SK-MEL-5 (cell line): ENCODE data around the gene CPVL. TPM values are rescaled to one million over a fixed set of nuclear protein-coding genes. Genes with fewer than 3 reads are reported as not detected.

Experiments
- DNase-seq: peaks from one replicate; pipeline ENCODE4 v3.0.0-alpha.2; 2016; ENCODE audit warnings: low read depth, low spot score
- in situ Hi-C: cut with HindIII; loops from 2 replicates; pipeline ENCODE4 v1.10.0; 2016; ENCODE audit warnings: low sequenced_read_pairs, high pct_unique_total_duplicates, low pct_unique_long_range_greater_than_20kb
- total RNA-seq: library from RNA; depleted of rRNA; stranded (reverse); fragments of >200 nt; shearing (Covaris generic); gene quantifications from 2 replicates; pipeline ENCODE4 v1.2.3, GENCODE V29; 2014

The CPVL gene
- total RNA-seq, 1 experiment from 2014 or later, result 497 TPM

DNA sequence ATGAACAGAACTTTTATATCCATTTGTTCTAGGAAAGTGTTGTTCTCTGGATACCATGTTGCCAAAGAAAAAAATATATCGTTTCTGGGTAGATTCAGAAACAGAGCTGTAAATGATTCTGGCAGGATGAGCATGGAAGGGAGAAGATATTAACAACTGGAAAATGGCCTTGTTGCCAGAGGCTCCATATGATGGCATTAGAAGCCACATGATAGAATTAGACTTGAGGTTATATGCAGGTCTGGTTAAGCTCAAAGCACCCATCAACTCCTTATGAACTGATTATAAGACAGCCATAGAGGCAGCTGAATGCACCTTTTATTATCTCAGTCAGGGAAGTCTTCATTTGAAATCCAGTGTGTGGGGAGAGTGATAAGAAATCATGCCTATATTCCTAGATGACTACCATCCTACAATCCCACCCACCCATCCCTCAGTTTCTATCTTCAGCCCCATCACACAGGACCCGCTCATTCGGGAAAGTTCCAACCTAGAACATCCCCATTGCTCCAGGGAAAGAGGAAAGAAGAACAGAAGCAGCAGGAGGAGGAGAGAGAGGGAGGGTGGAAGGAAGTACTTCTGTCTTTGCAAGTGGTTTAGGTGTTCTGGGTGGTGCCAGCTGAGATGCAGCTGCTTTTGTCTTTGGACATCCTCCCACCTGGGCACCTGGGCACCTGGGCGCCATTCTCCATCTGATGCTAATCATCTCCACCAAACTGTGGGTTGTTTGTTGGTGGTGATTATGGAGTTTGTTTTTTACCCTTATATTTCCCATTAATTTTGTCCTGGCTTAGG lies 162.7 kb downstream of the CPVL start:
- DNase-seq, result no peak
- in situ Hi-C loops, result no loop called here

GRCh38 chr7:28981161-28981465 lies 165.2 kb downstream of the CPVL start:
- no peak for DNase-seq
- in situ Hi-C loops, result no loop called here

- DNase-seq, result peak; percentile 24
- in situ Hi-C loops, result no loop called here
These were observed 165.7 kb downstream of the CPVL start for GRCh38 chr7:28980451-28981160.

DNA sequence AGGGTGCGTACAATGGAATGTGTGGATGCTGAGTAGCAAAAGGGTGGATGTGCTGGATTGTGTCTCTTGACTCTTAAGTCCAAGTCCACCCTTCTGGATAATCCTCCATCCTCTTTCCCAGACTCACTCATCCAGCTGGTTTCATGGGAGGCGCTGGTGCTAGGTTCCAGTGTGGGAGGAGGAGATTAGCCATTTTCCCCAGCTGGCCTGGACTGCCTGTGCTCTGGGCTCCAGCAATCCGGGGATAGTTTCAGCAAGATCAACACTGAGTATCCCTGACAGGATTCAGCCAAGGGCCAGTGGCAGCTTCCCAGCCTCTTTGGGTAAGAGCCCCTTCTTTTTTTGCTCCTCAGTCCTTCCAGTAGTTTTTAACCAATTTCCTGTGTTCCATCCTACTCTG lies 166.6 kb downstream of the CPVL start:
- DNase-seq, result no peak
- in situ Hi-C loops, result no loop called here

- in situ Hi-C loops, result no loop called here
- DNase-seq, result no peak
These were observed 168.5 kb downstream of the CPVL start for GRCh38 chr7:28977881-28978280.

- in situ Hi-C loops, result no loop called here
- no peak for DNase-seq
These were observed 170.3 kb downstream of the CPVL start for GRCh38 chr7:28976022-28976421.

DNA sequence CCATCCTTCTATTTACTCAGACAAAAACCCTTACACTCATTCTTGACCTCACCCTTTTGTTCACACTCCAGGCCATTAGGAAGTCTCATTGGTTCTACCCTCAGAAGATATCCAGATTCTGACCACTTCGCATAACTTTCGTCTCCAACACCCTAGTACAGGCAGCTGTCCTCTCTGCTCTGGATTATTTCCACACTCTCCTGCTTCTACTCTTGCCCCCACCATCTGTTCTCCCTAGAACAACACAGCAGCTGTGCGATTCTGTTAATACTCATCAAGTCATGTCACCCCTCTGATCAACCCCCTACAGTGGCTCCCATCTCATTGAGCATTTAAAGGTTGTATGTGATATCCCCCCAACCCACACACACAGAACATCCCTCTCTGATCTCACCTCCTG lies 172.7 kb downstream of the CPVL start:
- in situ Hi-C loops, result no loop called here
- DNase-seq, result no peak

- in situ Hi-C loops, result no loop called here
- no peak for DNase-seq
These were observed 182.3 kb downstream of the CPVL start for GRCh38 chr7:28964056-28964455.

- in situ Hi-C loops, result no loop called here
These were observed 184.4 kb downstream of the CPVL start for GRCh38 chr7:28961972-28962371.

DNA sequence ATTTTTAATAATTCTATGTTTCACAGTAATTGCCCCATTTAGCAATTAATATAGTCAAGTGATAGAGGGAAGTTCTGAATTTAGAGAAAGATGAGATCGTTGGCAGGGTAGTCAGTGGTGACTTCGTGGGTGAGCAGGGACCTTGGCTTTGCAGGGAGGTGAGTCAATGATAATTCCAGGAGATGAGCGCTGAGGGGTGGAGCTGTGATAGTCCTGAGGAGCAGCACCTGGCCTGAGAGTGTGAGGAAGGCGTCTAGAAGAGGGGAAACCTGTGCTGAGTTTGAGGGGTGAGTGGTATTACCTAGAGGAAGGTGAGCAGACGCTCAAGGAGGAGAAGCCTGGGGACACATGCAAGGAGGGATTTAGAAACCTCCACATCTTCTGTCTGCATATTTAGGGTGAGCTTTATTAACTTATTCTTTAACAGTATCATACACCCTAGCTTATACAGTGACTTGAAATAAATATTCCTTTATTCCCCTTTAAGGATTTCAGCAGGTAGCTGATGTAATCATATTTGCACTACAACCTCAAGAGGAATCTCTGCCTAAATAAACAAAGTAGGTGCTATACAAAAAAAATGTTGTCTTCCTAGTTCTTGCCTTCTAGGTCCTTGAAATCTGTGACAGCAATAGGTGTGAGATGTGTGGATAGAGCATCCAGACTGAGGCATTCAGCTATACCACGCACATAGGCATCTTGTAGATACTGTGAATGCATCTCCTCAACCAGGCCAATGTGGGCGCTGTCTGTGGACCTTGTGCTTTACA lies 186.1 kb downstream of the CPVL start:
- DNase-seq, result no peak
- in situ Hi-C loops, result no loop called here

More at GRCh38 chr7:28961972-28962371, 184.4 kb downstream of the CPVL start:
- DNase-seq, result no peak

DNA sequence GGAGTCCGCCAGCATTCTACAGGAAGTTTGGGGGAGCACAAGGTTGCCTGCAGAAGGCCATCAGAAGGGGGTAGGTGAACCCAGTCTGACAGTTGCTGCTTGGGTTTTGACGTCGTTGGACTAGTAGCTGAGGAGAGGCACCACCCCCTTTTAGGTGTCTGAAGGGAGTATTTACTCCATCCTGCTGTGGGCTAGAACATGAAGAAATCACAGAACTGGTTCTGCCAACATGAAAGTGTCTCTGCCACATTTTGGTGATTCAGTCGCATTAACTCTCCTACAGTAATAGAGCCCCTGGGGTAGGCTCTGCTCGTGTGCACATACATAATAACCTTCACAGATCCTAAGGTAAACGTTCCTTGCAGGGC lies 187.4 kb downstream of the CPVL start:
- no peak for DNase-seq
- in situ Hi-C loops, result no loop called here

DNA sequence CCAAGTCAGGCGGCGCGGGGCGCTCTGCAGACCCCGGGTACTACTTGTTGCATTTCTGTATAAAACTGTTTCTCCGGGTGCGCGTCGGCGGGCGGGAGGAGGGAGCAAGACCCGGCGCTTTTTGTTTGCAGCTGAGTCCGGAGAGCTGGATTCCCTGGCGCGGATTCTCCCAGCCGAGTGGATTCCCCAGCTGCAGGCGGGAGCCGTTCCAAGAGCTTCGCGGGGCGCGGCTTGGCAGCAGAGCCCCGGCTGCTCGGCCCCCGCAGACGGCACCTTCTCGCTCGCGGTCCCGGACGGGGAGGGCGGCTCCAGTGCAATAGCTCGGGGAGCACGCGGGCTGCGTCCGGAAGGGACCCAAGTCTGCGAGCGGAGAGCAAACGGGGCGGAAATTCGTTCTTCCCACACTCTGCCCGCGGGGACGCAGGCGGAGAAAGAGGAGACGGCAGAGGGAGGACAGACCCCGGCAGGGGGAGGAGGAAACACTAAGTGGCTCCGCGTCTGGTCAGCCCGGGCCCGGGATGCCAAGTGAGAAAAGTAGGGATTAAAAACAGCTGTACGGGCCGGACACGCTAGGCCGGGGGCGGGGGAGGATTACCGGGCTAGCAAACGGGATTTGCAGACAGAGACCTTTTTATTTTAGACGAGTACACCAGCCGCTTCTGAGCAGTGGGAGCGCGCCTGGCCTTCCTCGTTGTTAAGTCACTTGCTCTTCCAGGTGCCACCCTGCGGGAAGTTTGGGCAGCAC lies 187.9 kb downstream of the CPVL start, which contains the start of gene TRIL:
Gene TRIL (minus strand): TSS at position 96 of the 745 bp plus-strand sequence. CDS start 284 bp downstream, outside the sequence.
- DNase-seq, result no peak
- in situ Hi-C loops, result no loop called here

DNA sequence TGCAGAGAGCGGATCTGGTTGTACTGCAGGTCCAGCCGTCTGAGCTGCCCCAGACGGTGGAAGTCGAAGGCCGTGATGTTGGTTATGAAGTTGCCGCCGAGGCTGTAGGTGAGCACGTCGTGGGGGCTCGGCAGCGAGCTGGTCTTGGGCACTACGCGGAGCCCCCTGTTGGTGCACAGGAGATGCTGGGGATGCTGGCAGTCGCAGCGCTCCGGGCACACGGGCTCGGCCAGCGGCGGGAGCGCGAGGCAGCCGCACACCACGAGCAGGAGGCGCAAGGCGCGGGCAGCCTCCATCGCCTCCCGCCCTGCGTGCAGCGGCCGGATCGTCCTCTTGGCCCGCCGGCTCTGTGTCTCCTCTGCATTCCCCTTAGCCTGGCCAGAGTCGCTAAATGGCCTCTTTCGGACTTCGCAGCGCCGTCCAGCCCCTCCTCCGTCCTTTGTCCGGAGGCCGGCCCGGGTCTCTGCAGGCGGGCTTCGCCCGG lies 188.5 kb downstream of the CPVL start:
- in situ Hi-C loops, result no loop called here
- no peak for DNase-seq

DNA sequence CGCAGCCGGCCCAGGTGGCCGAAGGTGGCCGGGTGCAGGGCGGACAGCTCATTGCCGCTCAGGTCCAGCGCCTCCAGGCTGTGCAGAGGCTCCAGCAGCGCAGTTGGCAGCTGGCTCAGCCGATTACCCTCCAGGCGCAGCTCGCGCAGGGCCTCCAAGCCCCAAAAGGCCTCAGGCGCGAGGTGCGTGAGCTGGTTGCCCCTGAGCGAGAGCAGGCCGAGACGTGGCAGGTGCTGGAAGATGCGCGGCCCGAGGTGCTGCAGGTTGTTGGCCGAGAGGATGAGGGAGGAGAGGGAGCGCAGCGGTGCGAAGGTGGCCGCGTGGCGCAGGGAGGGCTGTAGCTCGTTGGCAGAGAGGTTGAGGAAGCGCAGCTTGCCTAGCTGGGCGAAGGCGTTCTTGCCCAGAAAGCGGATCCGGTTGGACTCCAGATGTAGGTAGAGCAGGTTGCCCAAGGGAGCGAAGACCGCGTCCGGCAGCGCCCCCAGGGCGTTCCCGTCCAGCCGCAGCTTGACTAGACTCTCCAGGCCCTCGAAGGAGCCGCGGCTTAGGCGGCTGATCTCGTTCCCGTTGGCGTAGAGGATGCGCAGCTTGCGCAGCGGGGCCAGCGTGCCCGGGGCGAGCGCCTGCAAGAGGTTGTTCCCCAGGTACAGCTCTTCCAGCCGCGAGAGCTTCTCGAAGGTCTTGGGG lies 189.1 kb downstream of the CPVL start:
- in situ Hi-C loops, result no loop called here
- no peak for DNase-seq

- in situ Hi-C loops, result no loop called here
- DNase-seq, result peak; percentile 22
These were observed 189.7 kb downstream of the CPVL start for GRCh38 chr7:28956608-28957063.

DNA sequence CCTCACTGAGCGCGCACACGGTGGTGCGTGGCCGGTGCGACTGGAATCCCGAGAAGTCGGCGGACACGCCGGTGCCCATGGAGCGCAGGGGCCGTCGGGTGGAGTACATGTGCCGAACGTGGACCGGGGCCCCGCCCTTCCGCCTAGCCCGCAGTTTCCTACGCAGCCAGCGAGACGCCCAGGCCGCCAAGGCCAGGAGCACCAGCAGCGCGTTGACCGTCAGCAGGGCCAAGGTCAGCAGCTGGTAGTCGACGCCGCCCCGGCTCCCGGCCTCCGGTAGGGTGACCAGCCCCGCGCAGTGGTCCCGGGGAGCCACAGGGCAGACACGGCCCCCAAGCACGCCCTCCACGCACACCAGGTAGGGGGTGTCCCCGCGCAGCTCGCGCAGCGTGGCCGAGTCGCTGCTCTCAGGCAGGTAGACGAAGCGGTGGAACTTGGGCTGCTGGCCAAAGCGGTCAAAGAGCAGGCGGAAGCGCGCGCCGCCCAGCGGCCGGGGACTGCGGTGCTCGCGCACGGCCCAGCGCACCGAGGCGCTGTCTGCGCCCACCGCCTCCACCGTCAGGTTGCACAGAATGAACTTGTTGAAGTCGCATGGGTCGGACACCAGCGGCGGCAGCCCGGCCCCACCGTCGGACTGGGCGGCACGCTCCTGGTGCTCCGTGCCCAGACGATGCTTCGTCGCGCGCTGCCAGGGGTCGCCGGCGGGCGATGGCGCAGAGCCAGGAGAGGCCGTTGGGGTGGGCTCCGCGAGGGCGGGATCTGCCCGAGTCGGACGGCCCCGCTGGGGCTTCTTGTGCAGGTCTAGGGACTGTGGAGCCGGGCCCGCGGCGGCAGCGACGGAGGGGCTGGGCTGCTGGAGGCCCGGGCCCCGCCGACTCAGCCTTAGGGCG lies 190.4 kb downstream of the CPVL start:
- in situ Hi-C loops, result no loop called here
- peak; percentile 50 for DNase-seq
